Measurements from ENCODE around the gene KCTD8. TPM values are rescaled to one million over a fixed set of nuclear protein-coding genes. Genes with fewer than 3 reads are reported as not detected.

Gene KCTD8
- polyA plus RNA-seq (2013, experiment 1 of 2) = 1.1 TPM
- polyA plus RNA-seq (2013, experiment 2 of 2) = 1.1 TPM

GRCh38 chr4:44448521-44449461 is at the start of gene KCTD8:
Gene KCTD8, minus strand, starts transcription at chr4:44448809.
- under 1% methylated on average over 74 of the region's 74 CpGs for WGBS
- Histone ChIP-seq H3K27ac (ENCODE audit: low read depth, low read length) (peak within 1 kb of the TSS; percentile 68; the same call in 1 of the 2 replicates), H3K36me3 (ENCODE audit: insufficient read depth, low read length) (no peaks in the 10 kb centered on the region), H3K27me3 (ENCODE audit: insufficient read depth, low read length) (peaks cover 60% of the 10 kb centered on the region), H3K4me3 (ENCODE audit: low read length) (peak within 1 kb of the TSS; percentile 73), H3K4me1 (ENCODE audit: insufficient read depth, low read length) (peaks cover 14% of the 10 kb centered on the region), H3K9me3 (ENCODE audit: insufficient read depth, low read depth, low read length) (no peaks in the 10 kb centered on the region), H3K9ac (ENCODE audit: low read depth, low read length) (peak within 1 kb of the TSS; percentile 63)

GRCh38 chr4:44494810-44495701 is 46.4 kb upstream of the KCTD8 start:
- Histone ChIP-seq H3K36me3 (ENCODE audit: insufficient read depth, low read length) (no peaks in the 10 kb centered on the region), H3K4me1 (ENCODE audit: insufficient read depth, low read length) (no peaks in the 10 kb centered on the region), H3K4me3 (ENCODE audit: low read length) (no peak overlapping the region), H3K27ac (ENCODE audit: low read depth, low read length) (no peak overlapping the region), H3K27me3 (ENCODE audit: insufficient read depth, low read length) (no peaks in the 10 kb centered on the region), H3K9ac (ENCODE audit: low read depth, low read length) (no peak overlapping the region), H3K9me3 (ENCODE audit: insufficient read depth, low read depth, low read length) (no peaks in the 10 kb centered on the region)
- 0% methylated on average over 1 of the region's 1 CpG for WGBS

GRCh38 chr4:44493924-44494323 is 45.3 kb upstream of the KCTD8 start:
- no peak overlapping the region for H3K4me3 ChIP-seq (ENCODE audit: low read length)
- 64% methylated on average over 5 of the region's 6 CpGs for WGBS
- H3K4me1 ChIP-seq (ENCODE audit: insufficient read depth, low read length) = no peaks in the 10 kb centered on the region
- H3K27me3 ChIP-seq (ENCODE audit: insufficient read depth, low read length) = no peaks in the 10 kb centered on the region
- no peaks in the 10 kb centered on the region for H3K36me3 ChIP-seq (ENCODE audit: insufficient read depth, low read length)
- H3K9me3 ChIP-seq (ENCODE audit: insufficient read depth, low read depth, low read length) = no peaks in the 10 kb centered on the region
- no peak overlapping the region for H3K27ac ChIP-seq (ENCODE audit: low read depth, low read length)
- H3K9ac ChIP-seq (ENCODE audit: low read depth, low read length) = no peak overlapping the region

- H3K9me3 ChIP-seq (ENCODE audit: insufficient read depth, low read depth, low read length) = peaks cover 20% of the 10 kb centered on the region
- no peak overlapping the region for H3K27ac ChIP-seq (ENCODE audit: low read depth, low read length)
- no peak overlapping the region for H3K4me3 ChIP-seq (ENCODE audit: low read length)
- no peak overlapping the region for H3K9ac ChIP-seq (ENCODE audit: low read depth, low read length)
- no peaks in the 10 kb centered on the region for H3K27me3 ChIP-seq (ENCODE audit: insufficient read depth, low read length)
- H3K4me1 ChIP-seq (ENCODE audit: insufficient read depth, low read length) = no peaks in the 10 kb centered on the region
- 73% methylated on average over 3 of the region's 3 CpGs for WGBS
- H3K36me3 ChIP-seq (ENCODE audit: insufficient read depth, low read length) = no peaks in the 10 kb centered on the region
Observed at GRCh38 chr4:44487341-44487740, 38.7 kb upstream of the KCTD8 start.

GRCh38 chr4:44479731-44480130 is 31.1 kb upstream of the KCTD8 start:
- peaks cover 2% of the 10 kb centered on the region; the same call in 1 of the 2 replicates for H3K9me3 ChIP-seq (ENCODE audit: insufficient read depth, low read depth, low read length)
- no peak overlapping the region for H3K4me3 ChIP-seq (ENCODE audit: low read length)
- H3K36me3 ChIP-seq (ENCODE audit: insufficient read depth, low read length) = no peaks in the 10 kb centered on the region
- no peak overlapping the region for H3K9ac ChIP-seq (ENCODE audit: low read depth, low read length)
- H3K27me3 ChIP-seq (ENCODE audit: insufficient read depth, low read length) = no peaks in the 10 kb centered on the region
- no peaks in the 10 kb centered on the region for H3K4me1 ChIP-seq (ENCODE audit: insufficient read depth, low read length)
- H3K27ac ChIP-seq (ENCODE audit: low read depth, low read length) = no peak overlapping the region

GRCh38 chr4:44462259-44462658 is 13.7 kb upstream of the KCTD8 start:
- no peak overlapping the region for H3K9ac ChIP-seq (ENCODE audit: low read depth, low read length)
- H3K36me3 ChIP-seq (ENCODE audit: insufficient read depth, low read length) = no peaks in the 10 kb centered on the region
- no peaks in the 10 kb centered on the region for H3K4me1 ChIP-seq (ENCODE audit: insufficient read depth, low read length)
- WGBS = 73% methylated on average over 1 of the region's 1 CpG
- no peaks in the 10 kb centered on the region for H3K27me3 ChIP-seq (ENCODE audit: insufficient read depth, low read length)
- no peak overlapping the region for H3K27ac ChIP-seq (ENCODE audit: low read depth, low read length)
- H3K4me3 ChIP-seq (ENCODE audit: low read length) = no peak overlapping the region
- no peaks in the 10 kb centered on the region; the same call in 1 of the 2 replicates for H3K9me3 ChIP-seq (ENCODE audit: insufficient read depth, low read depth, low read length)

- Histone ChIP-seq H3K27me3 (ENCODE audit: insufficient read depth, low read length) (peaks cover 60% of the 10 kb centered on the region), H3K27ac (ENCODE audit: low read depth, low read length) (peak overlapping the region; percentile 68; the same call in 1 of the 2 replicates), H3K36me3 (ENCODE audit: insufficient read depth, low read length) (no peaks in the 10 kb centered on the region), H3K4me1 (ENCODE audit: insufficient read depth, low read length) (peaks cover 14% of the 10 kb centered on the region), H3K9ac (ENCODE audit: low read depth, low read length) (peak overlapping the region; percentile 63), H3K9me3 (ENCODE audit: insufficient read depth, low read depth, low read length) (no peaks in the 10 kb centered on the region), H3K4me3 (ENCODE audit: low read length) (peak overlapping the region; percentile 73)
- WGBS = under 1% methylated on average over 110 of the region's 110 CpGs
Observed at GRCh38 chr4:44447563-44448504, 775 bp downstream of the KCTD8 start.

GRCh38 chr4:44446801-44447562 is 1.6 kb downstream of the KCTD8 start:
- 1% methylated on average over 32 of the region's 32 CpGs for WGBS
- no peak overlapping the region for H3K27ac ChIP-seq (ENCODE audit: low read depth, low read length)
- H3K27me3 ChIP-seq (ENCODE audit: insufficient read depth, low read length) = peaks cover 60% of the 10 kb centered on the region

GRCh38 chr4:44446191-44446590 is 2.4 kb downstream of the KCTD8 start:
- peaks cover 14% of the 10 kb centered on the region for H3K4me1 ChIP-seq (ENCODE audit: insufficient read depth, low read length)
- no peaks in the 10 kb centered on the region for H3K9me3 ChIP-seq (ENCODE audit: insufficient read depth, low read depth, low read length)
- no peaks in the 10 kb centered on the region for H3K36me3 ChIP-seq (ENCODE audit: insufficient read depth, low read length)
- H3K27ac ChIP-seq (ENCODE audit: low read depth, low read length) = no peak overlapping the region
- WGBS = 7% methylated on average over 4 of the region's 4 CpGs
- H3K9ac ChIP-seq (ENCODE audit: low read depth, low read length) = no peak overlapping the region
- peak overlapping the region; percentile 73 for H3K4me3 ChIP-seq (ENCODE audit: low read length)
- H3K27me3 ChIP-seq (ENCODE audit: insufficient read depth, low read length) = peaks cover 60% of the 10 kb centered on the region

More at GRCh38 chr4:44446801-44447562, 1.6 kb downstream of the KCTD8 start:
- H3K4me3 ChIP-seq (ENCODE audit: low read length) = peak overlapping the region; percentile 73
- H3K36me3 ChIP-seq (ENCODE audit: insufficient read depth, low read length) = no peaks in the 10 kb centered on the region
- H3K4me1 ChIP-seq (ENCODE audit: insufficient read depth, low read length) = peaks cover 14% of the 10 kb centered on the region
- no peaks in the 10 kb centered on the region for H3K9me3 ChIP-seq (ENCODE audit: insufficient read depth, low read depth, low read length)
- 0 out of 2 replicates have a peak overlapping the region, but pooled peaks have one; percentile 63 for H3K9ac ChIP-seq (ENCODE audit: low read depth, low read length)

GRCh38 chr4:44438687-44439086 is 9.9 kb downstream of the KCTD8 start:
- H3K9me3 ChIP-seq (ENCODE audit: insufficient read depth, low read depth, low read length) = no peaks in the 10 kb centered on the region
- no peak overlapping the region for H3K9ac ChIP-seq (ENCODE audit: low read depth, low read length)
- no peak overlapping the region for H3K4me3 ChIP-seq (ENCODE audit: low read length)
- H3K27me3 ChIP-seq (ENCODE audit: insufficient read depth, low read length) = no peaks in the 10 kb centered on the region
- peaks cover 6% of the 10 kb centered on the region; the same call in 1 of the 2 replicates for H3K4me1 ChIP-seq (ENCODE audit: insufficient read depth, low read length)
- no peaks in the 10 kb centered on the region for H3K36me3 ChIP-seq (ENCODE audit: insufficient read depth, low read length)
- H3K27ac ChIP-seq (ENCODE audit: low read depth, low read length) = no peak overlapping the region

Data from HUES64 (cell line).